G401 (cell line): ENCODE data around the gene CLCA2. TPM values are rescaled to one million over a fixed set of nuclear protein-coding genes. Genes with fewer than 3 reads are reported as not detected.

Source experiments
- DNase-seq: peaks from one replicate; pipeline ENCODE4 v3.0.0-alpha.2; 2015; ENCODE audit warnings: low spot score
- in situ Hi-C: cut with HindIII; loops from 2 replicates; pipeline ENCODE4 v1.10.0; 2016; ENCODE audit warnings: low sequenced_read_pairs, mixed read lengths
- total RNA-seq: library from RNA; depleted of rRNA; stranded (reverse); fragments of >200 nt; shearing (Covaris generic); gene quantifications from 2 replicates; pipeline ENCODE4 v1.2.3, GENCODE V29; 2014; rRNA removed

The CLCA2 gene, protein sequence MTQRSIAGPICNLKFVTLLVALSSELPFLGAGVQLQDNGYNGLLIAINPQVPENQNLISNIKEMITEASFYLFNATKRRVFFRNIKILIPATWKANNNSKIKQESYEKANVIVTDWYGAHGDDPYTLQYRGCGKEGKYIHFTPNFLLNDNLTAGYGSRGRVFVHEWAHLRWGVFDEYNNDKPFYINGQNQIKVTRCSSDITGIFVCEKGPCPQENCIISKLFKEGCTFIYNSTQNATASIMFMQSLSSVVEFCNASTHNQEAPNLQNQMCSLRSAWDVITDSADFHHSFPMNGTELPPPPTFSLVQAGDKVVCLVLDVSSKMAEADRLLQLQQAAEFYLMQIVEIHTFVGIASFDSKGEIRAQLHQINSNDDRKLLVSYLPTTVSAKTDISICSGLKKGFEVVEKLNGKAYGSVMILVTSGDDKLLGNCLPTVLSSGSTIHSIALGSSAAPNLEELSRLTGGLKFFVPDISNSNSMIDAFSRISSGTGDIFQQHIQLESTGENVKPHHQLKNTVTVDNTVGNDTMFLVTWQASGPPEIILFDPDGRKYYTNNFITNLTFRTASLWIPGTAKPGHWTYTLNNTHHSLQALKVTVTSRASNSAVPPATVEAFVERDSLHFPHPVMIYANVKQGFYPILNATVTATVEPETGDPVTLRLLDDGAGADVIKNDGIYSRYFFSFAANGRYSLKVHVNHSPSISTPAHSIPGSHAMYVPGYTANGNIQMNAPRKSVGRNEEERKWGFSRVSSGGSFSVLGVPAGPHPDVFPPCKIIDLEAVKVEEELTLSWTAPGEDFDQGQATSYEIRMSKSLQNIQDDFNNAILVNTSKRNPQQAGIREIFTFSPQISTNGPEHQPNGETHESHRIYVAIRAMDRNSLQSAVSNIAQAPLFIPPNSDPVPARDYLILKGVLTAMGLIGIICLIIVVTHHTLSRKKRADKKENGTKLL
- total RNA-seq = 0.81 TPM in 1 of 2 replicates, not detected in the other

GRCh38 chr1:86423873-86424272 lies at the start of gene CLCA2:
Gene CLCA2 (plus strand): TSS chr1:86424171. CDS start chr1:86424248, 77 bp downstream.
- in situ Hi-C loops = no loop called here
- no peak for DNase-seq

- in situ Hi-C loops = no loop called here
- DNase-seq = no peak
Observed at GRCh38 chr1:86375688-86376087, 48.3 kb upstream of the CLCA2 start.

- in situ Hi-C loops = no loop called here
- DNase-seq = no peak
Observed at GRCh38 chr1:86377341-86377740, 46.6 kb upstream of the CLCA2 start.

DNA sequence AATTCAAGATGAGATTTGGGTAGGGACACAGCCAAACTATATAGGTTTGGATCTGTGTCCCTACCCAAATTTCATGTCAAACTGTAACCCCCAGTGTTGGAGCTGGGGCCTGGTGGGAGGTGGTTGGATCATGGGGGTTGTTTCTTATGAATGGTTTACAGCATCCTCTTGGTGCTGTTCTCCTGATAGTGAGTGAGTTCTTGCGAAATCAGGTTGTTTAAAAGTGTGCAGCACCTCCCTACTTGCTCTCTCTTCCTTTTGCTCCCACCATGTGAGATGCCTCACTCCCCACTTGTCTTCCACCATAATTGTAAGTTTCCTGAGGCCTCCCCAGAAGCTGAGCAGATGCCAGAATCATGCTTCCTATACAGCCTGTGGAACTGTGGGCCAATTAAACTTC lies 45.2 kb upstream of the CLCA2 start:
- in situ Hi-C loops = no loop called here
- no peak for DNase-seq

DNA sequence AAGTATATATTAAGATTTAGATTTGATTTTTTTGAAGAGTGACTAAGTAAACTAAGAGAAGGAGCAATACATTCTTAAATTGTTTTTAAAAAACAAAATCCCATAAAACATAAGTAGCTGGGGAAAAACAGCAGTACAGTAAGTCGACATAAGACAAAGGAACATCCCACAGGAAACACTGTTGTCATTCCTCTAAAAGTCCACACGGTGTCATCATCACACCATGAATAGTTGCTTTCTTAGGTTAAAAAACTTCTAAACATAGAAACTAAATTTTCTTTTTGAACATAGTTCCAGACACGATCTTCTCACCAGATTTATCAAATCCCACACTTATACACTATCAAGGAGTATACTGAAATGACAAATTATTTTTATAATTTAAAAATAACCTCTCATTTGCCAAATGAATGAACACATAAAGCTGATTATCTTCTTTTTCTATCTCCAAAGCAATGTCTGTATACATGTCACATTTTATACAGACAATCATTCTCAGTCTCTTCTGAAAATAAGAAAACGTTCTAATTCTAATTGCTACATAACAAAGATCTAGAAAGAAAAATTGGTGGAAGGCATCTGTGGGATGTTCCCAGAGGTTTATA lies 43.6 kb upstream of the CLCA2 start:
- peak; percentile 65 for DNase-seq
- in situ Hi-C loops = no loop called here

GRCh38 chr1:86381223-86381622 lies 42.7 kb upstream of the CLCA2 start:
- no peak for DNase-seq
- in situ Hi-C loops = no loop called here

DNA sequence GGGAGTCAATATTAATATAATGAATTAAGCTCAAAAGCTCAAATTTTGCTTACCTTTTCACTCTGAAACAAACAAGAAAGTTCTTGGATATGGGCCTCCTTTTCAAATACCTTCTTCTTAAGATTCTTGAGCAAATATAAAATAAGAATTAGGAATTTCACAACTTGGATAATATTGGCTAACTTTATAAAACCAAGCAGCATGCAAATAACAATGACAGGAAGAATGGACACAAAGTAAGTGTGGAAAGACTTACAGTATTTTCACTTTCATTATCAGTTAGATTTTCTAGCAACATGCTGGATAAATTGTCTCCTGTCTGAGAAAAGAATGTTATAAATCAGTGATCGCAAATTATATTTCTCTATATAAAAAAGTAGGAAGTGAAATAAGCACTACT lies 41.1 kb upstream of the CLCA2 start:
- DNase-seq = no peak
- in situ Hi-C loops = no loop called here

- no peak for DNase-seq
- in situ Hi-C loops = no loop called here
Observed at GRCh38 chr1:86387916-86388627, 35.9 kb upstream of the CLCA2 start.

DNA sequence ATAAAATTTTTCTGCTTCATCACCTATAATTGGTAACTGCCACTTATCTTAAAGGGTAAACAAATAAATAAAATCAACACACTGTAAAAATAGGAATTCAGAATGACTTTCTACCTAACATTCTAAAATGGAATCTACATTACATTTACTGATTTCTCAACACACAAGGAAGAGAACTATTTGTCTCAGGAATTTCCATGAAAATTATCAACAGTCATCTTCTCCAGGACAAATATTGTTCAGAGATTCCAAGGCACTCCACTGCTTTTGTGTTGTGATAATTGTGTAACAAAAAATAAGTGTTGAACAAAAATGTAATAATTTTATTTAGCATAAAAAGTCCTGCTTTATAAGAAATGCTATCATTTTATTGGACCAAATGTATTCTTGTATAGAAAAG lies 35.2 kb upstream of the CLCA2 start:
- in situ Hi-C loops = no loop called here
- no peak for DNase-seq

- in situ Hi-C loops = no loop called here
- DNase-seq = no peak
Observed at GRCh38 chr1:86389307-86389706, 34.7 kb upstream of the CLCA2 start.

DNA sequence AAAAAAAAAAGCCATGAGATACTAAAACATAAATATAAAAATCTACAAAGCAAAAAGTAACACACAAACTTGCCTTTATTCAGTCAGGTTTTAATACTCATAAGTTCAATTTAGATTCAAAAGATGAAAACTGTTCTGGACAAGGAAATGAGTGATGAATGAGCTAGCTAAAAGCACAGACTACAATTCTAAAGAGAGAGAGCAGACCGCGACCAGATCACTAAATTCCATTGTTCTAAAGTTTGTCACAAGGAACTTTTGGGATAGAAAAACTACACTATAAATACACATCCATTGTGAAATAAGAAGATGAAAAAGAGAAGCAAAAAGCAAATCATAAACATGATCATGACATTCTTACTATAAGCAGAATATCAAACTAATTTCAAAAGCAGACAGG lies 29.6 kb upstream of the CLCA2 start:
- DNase-seq = peak; percentile 16
- in situ Hi-C loops = no loop called here

GRCh38 chr1:86395751-86396497 lies 28.0 kb upstream of the CLCA2 start, which contains the start of gene ODF2L:
Gene ODF2L (minus strand): TSS chr1:86396323. CDS start chr1:86387027, 9,296 bp downstream.
- peak; percentile 95 for DNase-seq
- in situ Hi-C loops = no loop called here

GRCh38 chr1:86396498-86396890 lies 27.5 kb upstream of the CLCA2 start:
- in situ Hi-C loops = no loop called here

GRCh38 chr1:86409416-86410021 lies 14.5 kb upstream of the CLCA2 start:
- in situ Hi-C loops = no loop called here
- DNase-seq = no peak

More at GRCh38 chr1:86396498-86396890, 27.5 kb upstream of the CLCA2 start:
- peak; percentile 50 for DNase-seq

GRCh38 chr1:86410879-86411278 lies 13.1 kb upstream of the CLCA2 start:
- in situ Hi-C loops = no loop called here
- no peak for DNase-seq

GRCh38 chr1:86416343-86416742 lies 7.6 kb upstream of the CLCA2 start:
- in situ Hi-C loops = no loop called here

DNA sequence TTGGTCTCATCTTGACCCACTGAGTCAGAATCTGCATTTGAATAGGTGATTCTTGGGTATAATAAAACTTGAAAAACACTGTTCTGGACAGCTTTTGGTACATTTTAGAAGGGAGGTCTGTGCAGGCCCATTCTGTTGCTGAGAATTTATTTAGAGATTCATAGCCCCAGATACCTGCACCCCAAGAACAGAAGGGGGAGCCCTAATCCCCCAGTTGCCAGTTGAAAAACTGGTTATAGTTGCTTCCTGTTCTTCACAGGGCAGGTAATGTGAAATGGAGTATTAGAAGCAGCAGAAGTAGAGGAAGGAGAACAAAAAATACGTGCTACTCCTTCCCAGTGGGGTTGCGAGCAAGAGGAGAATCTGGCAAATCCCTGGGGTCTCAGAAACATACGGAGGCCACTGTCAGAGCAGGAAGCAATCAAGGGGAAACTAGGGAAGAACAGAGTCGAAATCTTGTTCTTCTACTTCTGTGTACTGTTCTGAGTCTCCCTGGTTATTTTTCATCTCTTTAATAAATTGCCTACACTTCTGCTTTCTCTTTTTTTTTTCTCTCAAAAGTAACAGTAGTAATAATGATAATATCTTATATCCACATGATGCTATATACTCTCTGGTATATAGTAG lies 4.6 kb upstream of the CLCA2 start:
- in situ Hi-C loops = no loop called here
- DNase-seq = no peak

More at GRCh38 chr1:86416343-86416742, 7.6 kb upstream of the CLCA2 start:
- DNase-seq = no peak
